Measurements from ENCODE around the gene CAMK2B. TPM values are rescaled to one million over a fixed set of nuclear protein-coding genes. Genes with fewer than 3 reads are reported as not detected.

Gene CAMK2B
- total and polyA plus RNA-seq, 2 of the 13 experiments (the other 11 are each of a cell fraction or from before 2014, with no cell fraction given) = 0.27 to 0.48 TPM

DNA sequence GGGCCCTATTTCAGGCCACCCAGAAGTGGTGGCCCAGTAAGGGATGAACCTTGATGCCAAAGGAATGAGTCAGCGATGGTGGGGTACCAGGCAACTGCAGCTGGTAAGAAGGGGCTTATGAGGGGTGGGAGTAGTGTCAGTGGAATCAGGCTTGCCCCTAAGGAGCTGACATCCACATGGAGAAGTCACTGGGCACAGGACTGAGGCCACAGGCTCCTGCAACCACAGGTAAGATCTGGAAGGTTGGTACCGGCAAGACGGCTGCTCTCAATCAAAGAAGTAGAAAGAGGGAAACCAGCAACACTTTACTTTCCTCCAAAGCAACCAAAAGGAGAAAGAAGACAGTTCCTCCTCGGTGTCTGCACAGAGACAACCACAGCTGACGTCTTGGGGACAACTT lies 138.7 kb downstream of the CAMK2B start:
- in situ Hi-C loops (cut with HindIII; ENCODE audit: extremely low pct_ligation_motif_present, low pct_unique_long_range_greater_than_20kb) (no loop called here), intact Hi-C loops (cut with micrococcal nuclease; ENCODE audit: unreplicated experiment) (loop anchor here (5.0 kb wide), 1 partner anchor 936 kb away; no protein-coding TSS in a partner anchor)
- Histone ChIP-seq H3K4me1 (ENCODE audit: insufficient read depth, low read length) (peaks cover 8% of the 10 kb centered on the region; the same call in 1 of the 2 replicates), H4K20me1 (ENCODE audit: insufficient read depth, low read length) (no peaks in the 10 kb centered on the region), H3K4me3 (replicated peaks in 1 of 3; ENCODE audit: insufficient read depth in 1 of 3, low read depth in 2 of 3, low read length in 3 of 3) (no peak overlapping the region), H3K9ac (ENCODE audit: insufficient read depth, low read depth, low read length) (no peak overlapping the region), H3K79me2 (ENCODE audit: insufficient read depth, low read length) (no peaks in the 10 kb centered on the region), H3K27ac (ENCODE audit: extremely low read length, insufficient read depth, low read length) (no peak overlapping the region), H2AFZ (ENCODE audit: low read length) (no peak overlapping the region), H3K27me3 (ENCODE audit: control insufficient read depth in 1 of 2, insufficient read depth in 2 of 2, low read length in 2 of 2) (peaks cover 2 to 20% of the 10 kb centered on the region in 2 experiments; a peak in 3 of 5 replicates), H3K4me2 (ENCODE audit: low read depth, low read length) (no peak overlapping the region), H3K36me3 (replicated peaks in 1 of 2; ENCODE audit: control insufficient read depth in 1 of 2, insufficient read depth in 2 of 2, low read length in 2 of 2) (no peaks in the 10 kb centered on the region), H3K9me3 (ENCODE audit: low read length) (peaks cover 14% of the 10 kb centered on the region)
- TF ChIP-seq NAIF1 (CRISPR knock-in tag; IDR thresholded peaks at IDR 0.05; ENCODE audit: borderline replicate concordance) (no peak), ELF3 (CRISPR knock-in tag; IDR thresholded peaks at IDR 0.05) (no peak), ARNT (IDR thresholded peaks at IDR 0.05) (no peak), CAMTA2 (CRISPR knock-in tag; IDR thresholded peaks at IDR 0.05; ENCODE audit: borderline replicate concordance) (no peak), POLR2AphosphoS2 (IDR thresholded peaks at IDR 0.05; ENCODE audit: low read depth, low read length) (no peak), ZNF564 (CRISPR knock-in tag; IDR thresholded peaks at IDR 0.05) (no peak), THYN1 (CRISPR knock-in tag; IDR thresholded peaks at IDR 0.05; ENCODE audit: borderline replicate concordance, low read depth) (no peak), ZNF44 (CRISPR knock-in tag; IDR thresholded peaks at IDR 0.05) (no peak), HNRNPK (IDR thresholded peaks at IDR 0.05; ENCODE audit: low read depth, low read length, poor library complexity, severe bottlenecking) (no peak), RBFOX2 (IDR thresholded peaks at IDR 0.05; ENCODE audit: low read depth, low read length) (no peak), FLYWCH1 (CRISPR knock-in tag; IDR thresholded peaks at IDR 0.05) (no peak), KLF9 (CRISPR knock-in tag; IDR thresholded peaks at IDR 0.05; ENCODE audit: low read depth) (no peak), ZNF230 (CRISPR knock-in tag; IDR thresholded peaks at IDR 0.05) (no peak), MBD4 (IDR thresholded peaks at IDR 0.05; ENCODE audit: borderline replicate concordance, low read length) (no peak), ZBTB8A (CRISPR knock-in tag; IDR thresholded peaks at IDR 0.05; ENCODE audit: borderline replicate concordance, low read depth) (no peak)
- TF ChIP-seq, protein P1, sequence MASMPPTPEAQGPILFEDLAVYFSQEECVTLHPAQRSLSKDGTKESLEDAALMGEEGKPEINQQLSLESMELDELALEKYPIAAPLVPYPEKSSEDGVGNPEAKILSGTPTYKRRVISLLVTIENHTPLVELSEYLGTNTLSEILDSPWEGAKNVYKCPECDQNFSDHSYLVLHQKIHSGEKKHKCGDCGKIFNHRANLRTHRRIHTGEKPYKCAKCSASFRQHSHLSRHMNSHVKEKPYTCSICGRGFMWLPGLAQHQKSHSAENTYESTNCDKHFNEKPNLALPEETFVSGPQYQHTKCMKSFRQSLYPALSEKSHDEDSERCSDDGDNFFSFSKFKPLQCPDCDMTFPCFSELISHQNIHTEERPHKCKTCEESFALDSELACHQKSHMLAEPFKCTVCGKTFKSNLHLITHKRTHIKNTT (CRISPR knock-in tag; IDR thresholded peaks at IDR 0.05) = no peak
- TF ChIP-seq, protein P2, sequence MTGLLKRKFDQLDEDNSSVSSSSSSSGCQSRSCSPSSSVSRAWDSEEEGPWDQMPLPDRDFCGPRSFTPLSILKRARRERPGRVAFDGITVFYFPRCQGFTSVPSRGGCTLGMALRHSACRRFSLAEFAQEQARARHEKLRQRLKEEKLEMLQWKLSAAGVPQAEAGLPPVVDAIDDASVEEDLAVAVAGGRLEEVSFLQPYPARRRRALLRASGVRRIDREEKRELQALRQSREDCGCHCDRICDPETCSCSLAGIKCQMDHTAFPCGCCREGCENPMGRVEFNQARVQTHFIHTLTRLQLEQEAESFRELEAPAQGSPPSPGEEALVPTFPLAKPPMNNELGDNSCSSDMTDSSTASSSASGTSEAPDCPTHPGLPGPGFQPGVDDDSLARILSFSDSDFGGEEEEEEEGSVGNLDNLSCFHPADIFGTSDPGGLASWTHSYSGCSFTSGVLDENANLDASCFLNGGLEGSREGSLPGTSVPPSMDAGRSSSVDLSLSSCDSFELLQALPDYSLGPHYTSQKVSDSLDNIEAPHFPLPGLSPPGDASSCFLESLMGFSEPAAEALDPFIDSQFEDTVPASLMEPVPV (CRISPR knock-in tag; IDR thresholded peaks at IDR 0.05) = no peak
- TF ChIP-seq, protein P3, sequence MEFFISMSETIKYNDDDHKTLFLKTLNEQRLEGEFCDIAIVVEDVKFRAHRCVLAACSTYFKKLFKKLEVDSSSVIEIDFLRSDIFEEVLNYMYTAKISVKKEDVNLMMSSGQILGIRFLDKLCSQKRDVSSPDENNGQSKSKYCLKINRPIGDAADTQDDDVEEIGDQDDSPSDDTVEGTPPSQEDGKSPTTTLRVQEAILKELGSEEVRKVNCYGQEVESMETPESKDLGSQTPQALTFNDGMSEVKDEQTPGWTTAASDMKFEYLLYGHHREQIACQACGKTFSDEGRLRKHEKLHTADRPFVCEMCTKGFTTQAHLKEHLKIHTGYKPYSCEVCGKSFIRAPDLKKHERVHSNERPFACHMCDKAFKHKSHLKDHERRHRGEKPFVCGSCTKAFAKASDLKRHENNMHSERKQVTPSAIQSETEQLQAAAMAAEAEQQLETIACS (CRISPR knock-in tag; IDR thresholded peaks at IDR 0.05) = no peak
- ChIA-PET POLR2A (no interaction called here), CTCF (ENCODE audit: low intra/inter-chr PET ratio, low total read pairs) (no interaction called here)
- BruUV-seq (replicated peaks) = no TSS peak
- WGBS (ENCODE audit: low lambda C conversion rate) = 29% methylated on average over 5 of the region's 5 CpGs
- FAIRE-seq (no peak), DNase-seq (ENCODE audit: low spot score) (no peak), ATAC-seq (no peak)
